HG03571 (cell line): ENCODE measurements around the gene HINT3.
"Not testable (repeated sequence)": the region's sequence is repeated elsewhere in the genome, so short reads cannot be mapped to it uniquely, and the experiment has no call there.

Source experiments
- ATAC-seq: cut with Tn5 transposase; IDR thresholded peaks from one replicate; pipeline ENCODE4 v1.9.1; 2021; ENCODE audit not compliant: unreplicated experiment

HINT3 gene

GRCh38 chr6:125959041-125959440 is 2.5 kb downstream of the HINT3 start:
- no peak for ATAC-seq

GRCh38 chr6:125961117-125961516 is 4.5 kb downstream of the HINT3 start:
- ATAC-seq, result no peak

GRCh38 chr6:125962900-125963497 is 6.4 kb downstream of the HINT3 start:
- ATAC-seq, result no peak

- no peak for ATAC-seq
Measured at GRCh38 chr6:125963817-125964216, 7.2 kb downstream of the HINT3 start.

- no peak for ATAC-seq
Measured at GRCh38 chr6:125966569-125966968, 10.0 kb downstream of the HINT3 start.

GRCh38 chr6:125968493-125968892 is 11.9 kb downstream of the HINT3 start:
- no peak for ATAC-seq

DNA sequence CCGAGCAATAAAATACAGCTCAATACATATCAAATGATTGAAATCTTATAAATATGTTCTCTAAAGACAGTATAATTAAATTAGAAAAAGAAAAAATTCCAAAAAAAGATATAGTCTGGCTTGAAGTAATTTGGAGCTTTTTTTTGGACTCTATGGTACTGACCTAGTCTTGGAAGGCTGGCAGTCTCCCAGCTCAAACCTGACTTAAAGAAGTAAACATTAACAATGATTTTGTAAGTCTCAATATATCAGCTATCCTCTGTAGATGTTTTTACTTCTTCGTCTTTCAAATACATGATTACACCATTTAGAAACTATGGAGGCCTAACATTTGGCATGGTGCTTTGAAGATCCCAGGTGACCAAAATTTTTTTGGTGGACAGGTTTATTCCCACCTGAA is 14.2 kb downstream of the HINT3 start:
- no peak for ATAC-seq

DNA sequence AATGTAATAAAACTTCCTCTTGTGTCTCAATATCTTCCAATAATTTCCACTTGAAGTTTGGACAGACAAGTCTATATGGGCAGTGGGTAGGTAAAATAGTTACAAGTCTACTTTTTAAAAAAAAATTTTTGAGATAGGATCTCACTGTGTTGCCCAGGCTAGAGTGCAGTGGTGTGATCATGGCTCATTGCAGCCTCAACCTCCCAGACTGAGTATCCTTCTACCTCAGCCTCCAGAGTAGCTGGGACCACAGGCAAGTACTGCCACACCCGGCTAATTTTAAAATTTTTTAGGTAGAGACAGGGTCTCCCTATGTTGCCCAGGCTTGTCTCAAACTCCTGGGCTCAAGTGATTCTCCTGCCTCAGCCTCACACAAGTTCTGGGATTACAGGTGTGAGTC is 15.9 kb downstream of the HINT3 start:
- not testable (repeated sequence) for ATAC-seq

DNA sequence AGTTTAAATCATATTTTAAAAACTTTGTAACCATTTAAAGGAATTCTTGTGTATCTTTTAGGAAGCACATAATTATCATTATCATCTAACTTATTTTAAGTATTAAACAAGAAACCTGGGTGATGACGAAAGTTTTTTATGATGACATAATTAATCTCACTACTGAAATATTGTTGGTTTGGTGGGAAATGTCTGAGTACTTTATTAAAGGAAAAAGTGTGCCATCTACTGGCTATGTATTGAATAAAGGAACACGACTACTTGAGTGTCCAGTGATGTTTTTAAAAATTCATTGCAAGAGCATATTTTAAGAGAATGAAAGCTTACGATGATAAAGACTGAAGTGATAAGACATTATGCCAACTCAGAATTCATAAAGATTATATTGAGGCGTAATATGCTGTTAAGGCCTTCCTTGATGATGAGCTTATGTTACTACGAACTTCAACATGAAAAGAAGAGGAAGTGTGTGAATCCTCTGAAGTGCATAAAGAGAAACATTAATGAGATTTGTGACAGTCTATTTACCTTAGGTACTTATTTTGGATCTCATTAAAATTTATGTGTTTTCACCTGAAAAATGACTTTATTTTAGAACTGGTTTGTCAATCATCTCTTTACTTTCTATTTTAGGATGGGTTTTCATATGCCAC is 17.8 kb downstream of the HINT3 start:
- peak; percentile 75 for ATAC-seq

DNA sequence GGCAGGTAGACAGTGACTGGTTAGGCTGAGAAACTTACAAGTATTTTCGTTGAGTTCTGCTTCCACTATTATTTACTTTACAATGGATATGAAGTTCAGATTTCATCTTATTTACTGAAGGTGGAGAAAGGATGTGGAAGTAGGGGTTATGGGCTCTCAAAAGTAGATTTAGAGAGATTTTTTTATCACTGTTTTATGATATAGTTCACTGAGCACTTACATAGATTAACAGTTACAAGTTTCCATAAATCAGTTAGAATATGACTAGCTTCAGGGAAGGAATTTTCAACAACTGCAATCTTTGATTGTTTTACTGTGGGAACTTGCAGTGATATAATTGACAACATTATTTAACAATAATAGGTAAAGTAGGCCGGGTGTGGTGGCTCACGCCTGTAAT is 22.5 kb downstream of the HINT3 start:
- ATAC-seq, result no peak

- no peak for ATAC-seq
Measured at GRCh38 chr6:125981571-125982185, 25.1 kb downstream of the HINT3 start.

DNA sequence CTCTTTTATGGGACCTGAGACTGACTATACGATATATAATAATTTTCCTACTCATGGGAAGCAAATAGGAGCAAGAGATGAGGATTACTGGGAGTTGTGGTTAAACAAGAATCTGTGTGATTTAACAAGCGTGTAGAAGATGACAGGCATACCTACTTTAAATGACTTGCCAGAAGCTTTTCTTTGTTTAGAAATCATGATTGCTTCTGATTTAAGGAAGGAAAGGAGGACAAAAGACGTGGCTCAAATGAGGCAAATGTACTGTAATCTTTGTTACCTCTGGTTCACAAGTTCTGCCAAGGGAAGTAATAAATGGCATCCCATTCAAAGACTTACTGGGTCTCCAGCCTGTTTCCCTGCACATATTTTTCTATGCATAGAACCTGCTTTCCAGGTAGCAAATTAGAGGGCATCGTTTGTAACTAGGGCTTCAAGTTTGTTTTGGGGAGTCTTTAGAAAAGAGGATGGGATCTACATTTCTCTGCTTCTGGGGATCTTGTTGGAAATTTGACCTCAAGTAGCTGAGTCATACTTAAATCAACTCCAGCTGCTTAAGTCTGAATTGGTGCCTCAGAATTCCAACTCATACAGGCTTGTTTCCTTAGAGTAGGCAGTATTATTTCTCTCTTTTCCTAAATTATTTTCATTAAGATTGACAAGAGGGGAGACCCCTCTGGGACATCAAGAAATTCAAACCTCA is 26.8 kb downstream of the HINT3 start:
- no peak for ATAC-seq

GRCh38 chr6:125984311-125984710 is 27.7 kb downstream of the HINT3 start:
- no peak for ATAC-seq

- ATAC-seq, result no peak
Measured at GRCh38 chr6:125985522-125985921, 29.0 kb downstream of the HINT3 start.

GRCh38 chr6:125985979-125986300 is 29.4 kb downstream of the HINT3 start:
- ATAC-seq, result no peak

DNA sequence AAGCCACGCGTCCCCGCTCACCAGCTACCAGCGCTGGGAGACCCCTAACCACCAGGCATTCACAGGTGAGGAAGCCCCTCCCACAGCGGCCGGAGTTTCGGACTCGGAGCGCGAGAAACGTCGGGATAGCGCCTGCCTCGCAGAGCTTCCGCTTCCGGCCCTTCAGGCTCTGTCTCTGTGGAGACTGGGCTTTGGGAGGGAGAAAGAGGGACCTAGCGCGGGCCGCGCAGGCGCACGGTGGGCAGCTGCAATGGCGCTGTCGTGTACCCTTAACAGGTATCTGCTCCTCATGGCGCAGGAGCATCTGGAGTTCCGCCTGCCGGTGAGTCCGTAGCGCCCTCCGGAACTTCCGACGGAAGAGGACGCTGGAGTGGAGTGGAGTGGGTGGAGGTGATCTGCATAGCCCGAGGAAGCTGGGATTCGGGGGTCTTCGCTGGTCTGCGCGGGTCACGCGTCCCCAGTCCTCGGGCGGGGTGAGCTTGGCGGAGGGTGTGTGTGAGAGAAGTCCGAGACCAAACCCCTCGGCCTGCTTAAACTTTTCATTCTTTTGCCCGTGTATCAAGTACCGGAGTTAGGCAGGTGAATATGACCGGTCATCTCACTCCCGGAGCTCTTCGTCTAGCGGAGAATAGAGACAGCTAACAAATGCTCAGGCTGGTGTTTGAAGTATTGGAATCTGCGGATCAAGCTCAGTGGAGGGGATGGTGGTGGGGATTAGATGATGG is 29.9 kb downstream of the HINT3 start, which contains the start of gene TRMT11:
TRMT11 (plus strand) TSS at position 240 of the 725 bp plus-strand sequence; CDS start at position 251, 11 bp downstream.
- peak; percentile 97 for ATAC-seq

DNA sequence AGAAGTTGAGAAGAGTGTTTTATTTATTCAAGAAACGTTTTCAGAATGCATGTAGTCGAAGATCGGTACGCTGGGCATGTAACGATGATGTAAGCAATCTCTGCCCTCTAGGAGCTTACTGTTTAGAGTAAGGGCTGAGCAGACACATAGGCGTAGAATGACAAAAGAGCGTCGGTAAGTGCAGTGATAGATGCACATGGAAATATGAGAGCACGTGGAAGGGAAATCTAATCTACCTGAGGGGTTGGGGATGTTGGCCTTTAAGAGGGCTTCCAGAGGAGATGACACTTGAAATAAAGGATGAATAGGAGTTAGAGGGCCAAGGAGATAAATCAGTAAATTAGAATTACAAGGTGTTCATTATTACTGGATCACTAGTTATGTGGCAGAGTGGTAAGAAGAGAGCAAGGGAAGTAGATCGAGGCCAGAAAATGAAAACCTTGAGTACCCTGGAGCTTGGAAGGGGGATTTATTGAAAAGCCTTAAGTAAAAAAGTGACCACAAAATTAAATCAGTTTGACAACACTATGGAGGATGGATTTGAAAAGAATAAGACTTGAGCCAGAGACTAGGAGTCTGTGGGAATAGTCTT is 30.6 kb downstream of the HINT3 start:
- ATAC-seq, result peak; percentile 20

DNA sequence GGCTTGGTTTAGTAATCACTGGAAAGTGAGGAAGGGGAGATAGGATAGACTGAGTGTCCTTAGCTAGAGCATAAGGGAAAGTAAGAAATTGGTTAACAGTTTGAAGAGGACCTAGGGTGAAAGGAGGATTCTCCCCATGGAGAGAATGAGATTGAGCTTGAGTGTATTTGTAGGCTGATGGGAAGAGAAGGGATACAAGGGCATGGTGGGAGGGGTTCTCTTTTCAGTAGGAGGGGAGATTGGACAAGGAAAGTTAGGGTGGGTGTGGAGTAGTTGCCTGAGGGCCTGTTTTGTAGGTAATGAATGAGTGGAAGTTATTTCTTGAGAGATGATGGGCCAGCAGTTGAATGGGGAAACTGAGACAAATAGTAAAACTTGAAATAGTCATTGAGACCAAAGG is 31.7 kb downstream of the HINT3 start:
- no peak for ATAC-seq

DNA sequence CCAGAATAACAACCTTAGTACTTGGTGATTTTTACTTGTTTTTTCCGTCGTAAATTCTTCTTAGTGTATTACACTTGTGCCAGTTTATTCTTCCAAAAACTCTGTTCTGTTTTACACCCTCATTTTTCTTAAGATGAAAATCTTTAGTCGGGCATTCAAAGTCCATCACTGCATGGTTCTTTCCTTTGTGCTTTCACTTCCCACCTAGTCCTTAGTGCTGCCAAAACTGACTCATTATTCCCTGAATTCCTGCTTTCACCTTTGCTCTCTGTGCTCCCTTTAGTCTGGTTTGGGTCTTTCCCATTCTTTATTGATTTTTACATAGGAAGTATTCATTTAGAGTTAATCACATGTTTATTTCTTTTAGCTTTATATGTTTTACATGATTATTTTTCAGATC is 33.1 kb downstream of the HINT3 start:
- no peak for ATAC-seq

DNA sequence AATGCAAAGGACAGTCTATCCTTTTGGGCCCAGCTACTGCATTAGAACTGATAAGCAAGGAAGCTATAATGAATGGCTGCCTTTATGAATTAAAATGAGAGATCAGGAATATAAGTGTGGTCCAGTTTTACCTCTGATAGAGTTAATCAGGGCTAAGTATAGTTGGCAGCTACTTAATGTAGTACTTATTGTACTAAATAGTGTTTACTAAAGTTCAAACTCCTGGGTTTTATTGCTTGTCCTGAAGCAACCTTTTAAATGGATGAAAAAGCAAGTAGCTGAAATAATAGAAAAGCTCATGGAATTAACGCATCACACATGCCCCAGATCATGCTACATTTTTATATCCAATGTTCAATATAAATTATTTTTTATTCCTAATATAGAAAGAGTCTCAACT is 35.1 kb downstream of the HINT3 start:
- no peak for ATAC-seq
